HG03439 (cell line): ENCODE results near the gene WSCD2.

ENCODE experiments used
- ATAC-seq: cut with Tn5 transposase; IDR thresholded peaks from one replicate; pipeline ENCODE4 v1.9.1; 2021; ENCODE audit warnings: mild to moderate bottlenecking, moderate library complexity; ENCODE audit not compliant: unreplicated experiment

WSCD2 gene

GRCh38 chr12:108107293-108107692 is 21.8 kb upstream of the WSCD2 start:
- no peak for ATAC-seq

DNA sequence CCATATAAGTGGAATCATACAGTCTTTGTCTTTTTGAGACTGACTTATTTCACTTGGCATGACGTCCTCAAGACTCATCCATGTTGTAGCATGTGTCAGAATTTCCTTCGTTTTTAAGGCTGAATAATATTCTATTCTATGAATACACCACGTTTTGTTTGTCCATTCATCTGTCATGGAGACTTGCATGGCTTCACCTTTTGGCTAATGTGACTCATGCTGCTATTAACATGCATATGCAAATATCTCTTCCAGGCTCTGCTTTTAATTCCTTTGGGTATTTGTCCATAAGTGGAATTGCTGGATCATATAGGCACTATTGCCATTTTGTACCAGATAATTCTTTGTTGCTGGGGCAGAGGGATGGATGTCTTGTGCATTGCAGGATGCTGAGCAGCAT is 19.6 kb upstream of the WSCD2 start:
- no peak for ATAC-seq

- ATAC-seq: no peak
Observed at GRCh38 chr12:108109954-108110353, 19.1 kb upstream of the WSCD2 start.

- ATAC-seq: no peak
Observed at GRCh38 chr12:108110844-108111243, 18.2 kb upstream of the WSCD2 start.

GRCh38 chr12:108112832-108113556 is 16.1 kb upstream of the WSCD2 start:
- ATAC-seq: no peak

DNA sequence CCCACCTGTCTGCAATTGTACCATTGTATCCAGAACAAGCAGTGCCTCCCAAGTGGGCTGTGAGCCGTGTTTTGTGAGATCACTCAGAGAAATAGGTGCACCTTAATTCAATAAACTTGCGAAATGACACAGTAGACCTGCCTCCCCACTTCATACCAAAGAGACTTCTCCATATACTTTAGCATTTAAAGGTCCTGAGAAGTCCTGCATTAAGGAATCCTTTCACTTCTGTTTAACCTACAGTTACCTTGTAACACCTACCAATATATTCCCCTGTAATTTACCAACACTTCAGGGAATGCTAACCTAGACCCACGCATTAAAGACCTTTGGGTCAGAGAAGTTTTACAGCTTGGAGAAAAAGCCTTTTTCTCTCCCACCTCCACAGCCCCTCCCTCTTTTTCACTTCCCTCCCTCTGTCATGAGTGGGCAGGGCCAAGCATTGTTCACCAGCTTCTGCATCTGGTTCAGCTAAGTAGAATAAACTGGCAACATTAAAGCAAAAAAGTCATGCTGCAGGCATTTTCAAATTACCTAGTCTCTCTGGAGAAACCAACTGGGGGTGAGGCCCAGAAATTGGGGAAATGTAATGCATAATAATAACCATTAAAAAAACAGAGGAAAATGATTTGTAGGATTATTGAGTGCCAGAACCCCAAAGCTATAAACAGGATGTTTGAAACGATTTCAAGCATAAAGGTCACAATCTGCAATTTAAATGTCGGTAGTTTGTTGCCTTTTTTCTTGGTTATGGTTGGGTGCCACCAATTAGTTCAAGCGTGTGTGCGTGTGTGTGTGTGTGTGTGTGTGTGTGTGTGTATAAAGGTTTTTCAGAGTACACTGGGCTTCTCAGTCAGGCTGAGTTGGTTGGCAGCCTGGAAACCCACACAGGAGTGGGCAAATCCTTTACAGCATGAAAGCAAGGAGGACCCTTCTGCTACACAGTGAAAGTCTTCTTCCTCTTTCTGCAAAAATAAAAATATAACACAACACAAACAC is 13.7 kb upstream of the WSCD2 start:
- ATAC-seq: no peak

DNA sequence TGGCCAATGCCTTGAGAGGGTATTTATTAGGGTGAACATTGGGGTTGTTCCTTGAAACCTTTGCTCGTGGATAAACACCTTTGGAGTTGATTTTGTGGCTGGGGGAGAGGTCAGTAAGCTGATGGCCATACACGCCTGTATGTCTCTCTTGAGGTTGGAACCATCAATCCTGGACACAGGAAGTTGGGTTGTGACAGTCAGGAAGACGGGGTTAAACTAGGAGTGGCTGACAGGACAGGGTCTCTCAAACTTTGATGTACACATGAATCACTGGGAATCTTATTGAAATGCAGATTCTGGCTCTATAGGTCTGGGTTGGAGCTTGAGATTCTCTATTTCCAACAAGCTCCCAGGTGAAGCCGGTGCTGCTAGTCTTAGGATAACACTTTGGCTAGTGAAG is 12.8 kb upstream of the WSCD2 start:
- no peak for ATAC-seq

GRCh38 chr12:108116699-108117098 is 12.4 kb upstream of the WSCD2 start:
- no peak for ATAC-seq

- no peak for ATAC-seq
Observed at GRCh38 chr12:108117163-108117849, 11.8 kb upstream of the WSCD2 start.

DNA sequence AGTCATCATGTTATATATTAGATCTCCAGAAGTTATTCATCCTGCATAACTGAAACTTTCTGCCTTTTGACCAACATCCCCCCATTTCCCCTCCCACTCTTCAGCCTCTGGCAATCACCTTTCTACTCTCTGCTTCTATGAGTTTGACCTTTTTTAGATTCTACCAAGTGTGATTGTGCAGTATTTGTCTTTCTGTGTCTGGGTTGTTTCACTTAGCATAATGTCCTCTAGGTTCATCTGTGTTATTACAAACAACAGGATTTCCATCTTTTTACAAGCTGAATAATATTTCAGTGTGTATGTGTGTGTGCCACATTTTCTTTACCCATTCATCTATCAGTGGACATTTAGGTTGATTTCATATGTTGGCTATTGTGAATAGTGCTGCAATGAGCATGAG is 11.2 kb upstream of the WSCD2 start:
- no peak for ATAC-seq

- ATAC-seq: no peak
Observed at GRCh38 chr12:108119126-108119973, 9.7 kb upstream of the WSCD2 start.

DNA sequence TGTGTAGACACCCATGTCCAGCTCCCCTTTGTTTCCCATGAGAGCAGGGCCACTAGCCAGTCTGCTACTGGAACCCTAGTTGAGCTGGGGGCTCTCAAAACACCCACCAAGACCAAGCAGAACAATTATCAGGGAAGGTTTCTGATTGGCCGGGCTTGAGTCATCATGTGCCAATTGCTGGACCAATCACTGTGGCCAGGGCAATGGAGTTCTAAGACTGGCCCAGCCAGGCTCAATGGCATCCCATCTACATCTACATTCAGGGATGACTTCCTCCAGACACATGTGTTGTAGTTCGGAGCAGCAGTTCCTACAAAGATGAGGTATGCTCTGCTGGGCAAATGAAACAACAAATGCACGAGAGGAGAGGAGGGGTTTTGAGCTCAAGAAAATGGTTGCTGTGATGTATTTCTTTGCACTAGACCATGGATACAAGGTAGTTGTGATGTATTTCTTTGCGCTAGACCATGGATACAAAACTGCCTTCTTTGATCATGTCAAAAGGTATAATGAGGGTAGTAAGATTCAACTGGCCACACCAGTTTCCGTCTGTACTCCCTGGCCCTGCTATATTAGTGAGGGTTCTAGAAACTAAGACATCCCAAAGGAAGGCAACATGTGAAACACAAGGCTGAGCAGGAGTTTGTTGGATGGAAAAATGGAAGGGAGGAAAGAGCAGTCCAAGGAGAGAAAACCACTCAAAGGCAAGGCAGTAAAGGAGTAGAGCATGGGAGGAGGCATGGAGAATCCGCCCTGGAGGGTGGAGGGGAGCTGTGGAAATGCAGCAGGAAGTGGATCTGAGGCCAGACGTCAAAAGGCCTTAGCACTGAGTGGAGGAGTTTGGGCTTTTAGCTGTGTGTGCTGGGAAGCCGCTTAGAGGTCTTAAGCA is 8.9 kb upstream of the WSCD2 start:
- no peak for ATAC-seq

GRCh38 chr12:108120863-108121165 is 8.3 kb upstream of the WSCD2 start:
- ATAC-seq: no peak

- no peak for ATAC-seq
Observed at GRCh38 chr12:108121320-108121719, 7.8 kb upstream of the WSCD2 start.

DNA sequence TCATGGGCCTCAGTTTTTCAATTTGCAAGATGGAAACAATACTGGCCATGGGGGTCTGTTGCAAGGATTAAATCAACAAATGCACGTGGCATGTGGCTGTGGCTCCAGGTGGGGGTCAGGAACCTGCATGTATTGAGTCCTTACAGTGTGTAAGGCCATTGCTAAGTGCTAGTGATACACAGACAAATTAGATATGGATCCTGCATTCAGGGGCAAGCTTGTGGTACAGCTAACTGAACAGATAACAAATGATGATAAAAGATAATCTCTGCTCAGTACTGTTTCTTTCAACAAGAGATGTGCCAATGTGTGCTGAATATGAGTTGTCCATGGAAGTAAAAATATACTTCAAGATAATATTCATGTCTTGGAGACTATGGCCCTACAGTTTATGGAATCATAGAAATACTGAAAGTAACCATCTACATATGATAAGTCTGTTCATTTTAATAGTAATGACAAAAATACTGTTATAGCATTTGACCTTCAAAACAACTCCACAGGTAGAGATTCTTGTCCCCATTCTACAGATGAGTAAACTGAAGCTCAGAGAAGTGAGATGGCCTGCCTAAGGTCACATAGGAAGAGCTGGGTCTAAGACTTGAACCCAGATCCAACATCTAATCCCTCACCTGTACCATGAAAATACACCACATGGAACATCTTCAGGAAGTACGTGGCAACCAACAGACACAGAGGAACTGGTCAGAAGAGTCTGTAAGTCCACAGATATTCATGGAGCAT is 7.2 kb upstream of the WSCD2 start:
- ATAC-seq: no peak

DNA sequence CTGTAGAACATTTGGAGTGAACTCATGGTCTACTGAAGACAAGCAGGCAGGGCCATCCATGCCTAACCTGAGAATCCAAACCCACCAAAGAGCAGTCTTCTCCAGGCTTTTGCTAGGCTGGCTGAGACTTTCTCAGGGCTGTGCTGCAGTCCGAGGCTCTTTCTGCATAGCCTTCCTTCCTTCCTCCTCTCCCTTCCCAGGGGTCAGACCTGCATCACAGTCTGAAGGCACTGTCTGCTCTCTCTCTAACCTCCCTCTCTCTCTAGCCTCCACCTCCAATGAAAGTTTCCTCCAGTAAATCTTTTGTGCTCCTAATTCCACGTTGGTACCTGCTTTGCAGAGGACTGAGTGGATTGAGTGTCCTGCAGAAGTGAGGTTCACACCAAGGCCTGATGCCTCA is 6.4 kb upstream of the WSCD2 start:
- no peak for ATAC-seq

DNA sequence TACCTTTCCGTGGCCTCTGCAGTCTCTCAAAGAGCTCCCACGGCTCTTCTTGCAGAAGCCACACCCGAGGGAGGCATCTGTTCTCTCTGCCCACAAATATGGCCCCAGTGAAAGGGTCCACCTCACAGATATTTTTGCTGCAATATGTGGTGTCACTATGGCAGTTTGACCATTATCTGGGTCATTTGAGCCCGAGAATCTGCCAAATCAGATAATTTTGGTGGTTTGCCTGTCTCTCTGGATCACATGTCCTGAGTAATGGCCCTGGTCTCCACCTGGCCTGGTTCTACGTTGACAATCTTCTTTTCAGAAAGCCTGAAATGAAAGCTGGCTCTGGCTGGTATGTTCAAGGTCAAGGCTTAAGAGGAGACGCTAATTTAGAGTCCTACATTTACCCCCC is 5.7 kb upstream of the WSCD2 start:
- no peak for ATAC-seq

DNA sequence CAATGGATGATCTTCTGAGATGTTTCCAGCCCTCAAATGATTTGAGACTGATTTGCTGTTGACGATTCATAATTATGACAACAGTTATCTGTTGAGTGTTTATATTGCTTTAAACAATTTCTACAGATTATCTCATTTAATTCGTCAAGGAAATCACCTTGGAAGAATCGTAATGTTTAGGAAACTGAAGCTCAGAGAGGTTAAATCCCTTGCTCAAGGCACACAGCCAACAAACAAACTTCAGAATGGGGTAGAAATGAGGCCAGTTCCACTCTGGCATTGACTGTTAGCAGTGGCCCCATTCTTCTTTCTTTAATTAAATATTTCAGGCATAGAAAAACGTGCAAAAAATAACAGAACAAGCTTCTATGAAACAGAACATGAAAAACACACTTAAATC is 4.0 kb upstream of the WSCD2 start:
- no peak for ATAC-seq

DNA sequence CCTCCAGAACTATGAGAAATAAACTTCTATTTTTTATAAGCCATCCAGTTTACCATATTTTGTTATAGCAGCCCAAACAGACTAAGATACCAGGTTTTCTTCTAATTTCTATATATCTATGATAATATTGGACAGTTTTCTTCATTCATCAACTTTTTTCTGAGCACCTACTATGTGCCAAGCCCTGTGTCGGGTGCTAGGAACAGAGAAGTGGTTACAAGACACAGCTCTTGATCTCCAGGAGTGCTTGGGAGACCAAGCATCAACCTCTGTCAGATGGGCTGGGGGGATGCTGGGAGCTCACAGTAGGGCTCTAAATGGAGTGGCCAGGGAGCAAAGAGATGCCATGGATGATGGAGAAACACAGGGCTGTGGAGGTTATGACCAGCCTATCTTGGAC is 2.9 kb upstream of the WSCD2 start:
- ATAC-seq: no peak
